Psoas muscle (tissue), 8 donors: ENCODE results near the gene MS4A6A. TPM values are rescaled to one million over a fixed set of nuclear protein-coding genes. Genes with fewer than 3 reads are reported as not detected.
A peak's percentile ranks its signal among the peaks of the same experiment; 100 is the strongest.

Experiments
- ATAC-seq, 4 donors: fragments of 200-7000 bp; cut with Tn5 transposase; one replicate each; pipeline ENCODE4 v1.9.1; 2020; ENCODE audit warnings: moderate library complexity in 3 of 4, mild to moderate bottlenecking in 2 of 4
- DNase-seq, 2 donors: peaks; one replicate each; pipeline ENCODE4 v3.0.0-alpha.2; 2020
- H3K27ac ChIP-seq: fragments of 200-600 bp; one replicate; pipeline ENCODE4 v1.8.0; 2022
- H3K27me3 ChIP-seq, 3 donors: fragments of 200-600 bp in 1 of 3; one replicate each; pipeline versions ENCODE4 v1.6.1 to v1.8.0; 2013 to 2022; ENCODE audit warnings: low read length in 2 of 3, mild to moderate bottlenecking in 2 of 3, moderate library complexity in 1 of 3; ENCODE audit not compliant: insufficient read depth in 3 of 3
- H3K36me3 ChIP-seq, 2 donors: fragments of 200-600 bp in 1 of 2; one replicate each; pipeline versions ENCODE4 v1.6.1 to v1.8.0; 2013 to 2022; ENCODE audit warnings: low read depth in 1 of 2, mild to moderate bottlenecking in 1 of 2, moderate library complexity in 1 of 2; ENCODE audit not compliant: insufficient read depth in 1 of 2
- H3K4me1 ChIP-seq: fragments of 200-600 bp; one replicate; pipeline ENCODE4 v1.8.0; 2022
- H3K4me3 ChIP-seq: fragments of 200-600 bp; one replicate; pipeline ENCODE4 v1.8.0; 2022; ENCODE audit warnings: mild to moderate bottlenecking
- H3K9me3 ChIP-seq: fragments of 200-600 bp; one replicate; pipeline ENCODE4 v1.8.0; 2022
- CTCF ChIP-seq: fragments of 200-600 bp; IDR thresholded peaks from one replicate; pipeline ENCODE4 v1.8.0; 2022; ENCODE audit warnings: antibody characterized with exemption
- WGBS, 3 donors: extraction: QIAGEN DNeasy Blood & Tissue Kit; methylation state at CpG; one replicate each; pipeline versions ENCODE4 v1.1.6 to v1.1.7; 2013; 5-methylcytosine and 5-hydroxymethylcytosine counted together
- intact Hi-C, 2 donors: fragments of 100-400 bp; cut with DNase I; formaldehyde crosslinking; loops; one replicate each; pipeline versions ENCODE4 v1.11.0 to v1.14.2; 2022
- polyA plus RNA-seq, 3 donors: library from polyadenylated mRNA; stranded (reverse); fragments of 200-250 nt; gene quantifications; one replicate each; pipeline ENCODE4 v1.2.3, GENCODE V29; 2013
- total RNA-seq, 4 donors: library from RNA; stranded (reverse); fragmentation: NEBNext Ultra II Directional in 2 of 4; extraction: Animal tissue kit (Norgen Biotek cat#: 25700) in 2 of 4; gene quantifications; one replicate each; pipeline versions ENCODE4 v1.2.1 to v1.2.4, GENCODE V29; 2021 to 2023
- donor health status: healthy with polysubstance abuse.
- donor health status: DM: no; HTN: no; CAD: no; lungs with moderate emphysema.
- donor health status: Bipolar disorder and iron deficiency.
- donor health status: healthy.
- donor health status: DM: yes; HTN: yes; CAD: no.
- donor health status: DM: no; HTN: no; CAD: no.
- donor health status: DM: no; HTN: no; CAD: no.
- donor health status: DM: yes; HTN: yes; CAD: no.

The MS4A6A gene
- total and polyA plus RNA-seq, 7 donors, result 2.9 to 22.6 (median 14.7) TPM

- Histone ChIP-seq H3K4me1 (no peaks in the 10 kb centered on the region), H3K9me3 (no peaks in the 10 kb centered on the region), H3K36me3 (no peaks in the 10 kb centered on the region), H3K4me3 (no peak overlapping the region), H3K27me3 (no peaks in the 10 kb centered on the region), H3K27ac (no peak overlapping the region)
- intact Hi-C loops, result no loop called here
- WGBS, 3 donors, result 86 to 100% (median 98%) methylated on average over 1 of the region's 1 CpG
- no peak for TF ChIP-seq CTCF
- DNase-seq (no peak), ATAC-seq (no peak)
These were observed 12.3 kb downstream of the MS4A6A start for GRCh38 chr11:60170566-60170965.

- ATAC-seq (peak in 1 of 4 donors; percentile 15), DNase-seq (no peak)
- intact Hi-C loops, result no loop called here
- no peak overlapping the region for H3K27ac ChIP-seq
- peak; percentile 28 for TF ChIP-seq CTCF
- H3K27me3 ChIP-seq, result no peaks in the 10 kb centered on the region
- WGBS, 3 donors, result 68 to 72% (median 71%) methylated on average over 6 of the region's 6 CpGs
- H3K4me1 ChIP-seq, result no peaks in the 10 kb centered on the region
- H3K4me3 ChIP-seq, result no peak overlapping the region
- H3K9me3 ChIP-seq, result no peaks in the 10 kb centered on the region
- no peaks in the 10 kb centered on the region for H3K36me3 ChIP-seq
These were observed 13.5 kb downstream of the MS4A6A start for GRCh38 chr11:60169264-60169915.

DNA sequence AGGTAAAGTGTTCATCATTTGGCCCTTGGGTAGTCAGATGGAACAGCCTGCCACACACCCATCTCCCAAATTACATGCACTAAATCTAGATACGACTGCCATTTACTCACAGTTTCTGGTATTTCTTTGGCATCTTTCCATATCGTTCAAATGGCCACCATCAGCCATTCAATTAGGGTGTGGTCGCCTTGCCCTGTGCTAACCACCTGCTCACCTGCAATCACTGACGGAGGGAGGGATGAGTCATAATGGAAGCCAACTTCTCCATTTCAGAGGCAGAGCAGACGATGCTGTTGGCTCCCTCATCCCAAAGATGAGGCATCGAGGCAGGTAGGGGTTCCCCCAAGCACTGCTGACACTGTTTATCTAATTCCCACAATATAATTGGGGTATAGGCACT, 14.6 kb downstream of the MS4A6A start:
- Histone ChIP-seq H3K9me3 (no peaks in the 10 kb centered on the region), H3K36me3 (no peaks in the 10 kb centered on the region), H3K27me3 (no peaks in the 10 kb centered on the region), H3K4me3 (no peak overlapping the region), H3K4me1 (no peaks in the 10 kb centered on the region), H3K27ac (no peak overlapping the region)
- no peak for TF ChIP-seq CTCF
- intact Hi-C loops, result no loop called here
- 85 to 91% (median 90%) methylated on average over 6 of the region's 6 CpGs for WGBS, 3 donors
- ATAC-seq, result no peak
- DNase-seq, result peak in 1 of 2 donors; percentile 12

- intact Hi-C loops, result no loop called here
- Histone ChIP-seq H3K4me3 (no peak overlapping the region), H3K27ac (no peak overlapping the region), H3K9me3 (no peaks in the 10 kb centered on the region), H3K4me1 (no peaks in the 10 kb centered on the region), H3K27me3 (no peaks in the 10 kb centered on the region), H3K36me3 (no peaks in the 10 kb centered on the region)
- DNase-seq (no peak), ATAC-seq (no peak)
- TF ChIP-seq CTCF, result no peak
These were observed 16.9 kb downstream of the MS4A6A start for GRCh38 chr11:60165951-60166350.

DNA sequence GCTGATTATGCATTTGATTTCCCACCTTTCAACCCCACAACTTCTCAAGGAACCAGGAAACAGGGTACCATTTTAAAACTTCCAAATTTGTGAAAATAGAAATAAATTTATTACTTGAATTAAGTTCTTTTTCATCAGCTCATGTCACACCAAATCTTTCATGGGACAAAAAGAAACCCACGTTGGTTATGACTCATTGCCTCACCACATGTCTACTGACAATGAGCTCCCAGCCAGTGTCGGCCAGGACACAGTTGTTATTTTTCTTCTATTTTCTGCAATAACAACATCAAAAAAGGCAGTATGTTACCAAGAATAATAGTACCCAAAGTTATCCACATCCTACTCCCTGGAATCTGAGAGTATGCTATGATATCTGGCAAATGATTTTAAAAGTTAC, 17.3 kb downstream of the MS4A6A start:
- no peaks in the 10 kb centered on the region for H3K27me3 ChIP-seq
- H3K4me1 ChIP-seq, result no peaks in the 10 kb centered on the region
- intact Hi-C loops, result no loop called here
- H3K9me3 ChIP-seq, result no peaks in the 10 kb centered on the region
- no peak for TF ChIP-seq CTCF
- ATAC-seq (no peak), DNase-seq (no peak)
- H3K27ac ChIP-seq, result no peak overlapping the region
- no peak overlapping the region for H3K4me3 ChIP-seq
- H3K36me3 ChIP-seq, result no peaks in the 10 kb centered on the region
- WGBS, 3 donors, result 68 to 70% (median 69%) methylated on average over 2 of the region's 2 CpGs
